Activated CD4-positive, alpha-beta T cell treated with anti-CD3 and anti-CD28 coated beads, Interleukin-2, Interleukin-6, amounts not matched to agents 100 ng/mL and 50 ng/mL, durations not matched to agents 16 hours and 8 hours (primary cell): ENCODE data around the gene LARP1.
"Not testable (repeated sequence)": the region's sequence is repeated elsewhere in the genome, so short reads cannot be mapped to it uniquely, and the experiment has no call there.

Source experiments
- DNase-seq: peaks from one replicate; pipeline ENCODE4 v3.0.0-alpha.2; 2020

LARP1 gene

GRCh38 chr5:154736372-154736771 lies 18.8 kb upstream of the LARP1 start:
- not testable (repeated sequence) for DNase-seq

- no peak for DNase-seq
These were observed 17.4 kb upstream of the LARP1 start for GRCh38 chr5:154737667-154738320.

GRCh38 chr5:154740483-154740882 lies 14.7 kb upstream of the LARP1 start:
- no peak for DNase-seq

GRCh38 chr5:154740957-154741356 lies 14.2 kb upstream of the LARP1 start:
- DNase-seq = no peak

- no peak for DNase-seq
These were observed 13.8 kb upstream of the LARP1 start for GRCh38 chr5:154741415-154741814.

GRCh38 chr5:154743812-154744211 lies 11.4 kb upstream of the LARP1 start:
- DNase-seq = no peak

GRCh38 chr5:154745349-154745748 lies 9.8 kb upstream of the LARP1 start:
- no peak for DNase-seq

- DNase-seq = no peak
These were observed 5.7 kb upstream of the LARP1 start for GRCh38 chr5:154749491-154749890.

- not testable (repeated sequence) for DNase-seq
These were observed 4.5 kb upstream of the LARP1 start for GRCh38 chr5:154750641-154751040.

- no peak for DNase-seq
These were observed 3.3 kb upstream of the LARP1 start for GRCh38 chr5:154751854-154752253.

- DNase-seq = no peak
These were observed 1.4 kb upstream of the LARP1 start for GRCh38 chr5:154753792-154754191.

GRCh38 chr5:154754460-154755360 lies 467 bp upstream of the LARP1 start:
- DNase-seq = peak; percentile 100

GRCh38 chr5:154756009-154756867 lies 1.1 kb downstream of the LARP1 start:
- peak; percentile 46 for DNase-seq

GRCh38 chr5:154756868-154757813 lies 2.0 kb downstream of the LARP1 start:
- peak; percentile 59 for DNase-seq

GRCh38 chr5:154757814-154758406 lies 2.7 kb downstream of the LARP1 start:
- peak; percentile 47 for DNase-seq

GRCh38 chr5:154758493-154758892 lies 3.3 kb downstream of the LARP1 start:
- DNase-seq = no peak

GRCh38 chr5:154758977-154759376 lies 3.8 kb downstream of the LARP1 start:
- no peak for DNase-seq

- not testable (repeated sequence) for DNase-seq
These were observed 4.7 kb downstream of the LARP1 start for GRCh38 chr5:154759868-154760267.

- DNase-seq = peak; percentile 17
These were observed 6.0 kb downstream of the LARP1 start for GRCh38 chr5:154761046-154761736.

- DNase-seq = no peak
These were observed 7.1 kb downstream of the LARP1 start for GRCh38 chr5:154762261-154762660.

- DNase-seq = no peak
These were observed 7.5 kb downstream of the LARP1 start for GRCh38 chr5:154762700-154763099.
